IMR-90 (cell line): Measurements from ENCODE around the gene PON2. TPM values are rescaled to one million over a fixed set of nuclear protein-coding genes. Genes with fewer than 3 reads are reported as not detected.

Source experiments
- ATAC-seq: fragments of 200-7000 bp; cut with Tn5 transposase; 2 replicates; pipeline ENCODE4 v1.9.1; 2020; ENCODE audit warnings: low read depth, mild to moderate bottlenecking, moderate library complexity
- BruUV-seq: library from RNA; stranded (reverse); fragments of 400-500 nt; replicated peaks from 2 replicates; lab custom pipeline; 2021; lab: Mats Ljungman, UMichigan
- CTCF ChIA-PET: fragments of 300-600 bp; formaldehyde crosslinking; extraction: SDS; loops from one replicate; lab custom pipeline; 2021; ENCODE audit warnings: antibody characterized with exemption; lab: Yijun Ruan, JAX
- POLR2A ChIA-PET: fragments of 300-600 bp; sonication (Branson Sonifier 250); formaldehyde crosslinking; loops from one replicate; lab custom pipeline; 2022; ENCODE audit warnings: antibody characterized with exemption; ENCODE audit not compliant: unreplicated experiment; lab: Charles Lee
- DNase-seq: peaks from one replicate; pipeline ENCODE4 v3.0.0; 2013
- H2AFZ ChIP-seq: replicated peaks from 2 replicates; pipeline ENCODE3; 2013; ENCODE audit warnings: low read length, mild to moderate bottlenecking; ENCODE audit not compliant: poor library complexity
- H2AK5ac ChIP-seq: 2 replicates; pipeline ENCODE4 v1.6.1; 2013; ENCODE audit warnings: low read depth, low read length, inconsistent platforms
- H2AK9ac ChIP-seq: replicated peaks from 2 replicates; pipeline ENCODE3; 2013; ENCODE audit warnings: mild to moderate bottlenecking, low read depth, low read length, moderate library complexity; ENCODE audit not compliant: poor library complexity
- H2BK120ac ChIP-seq: 2 replicates; pipeline ENCODE4 v1.6.1; 2013; ENCODE audit warnings: low read depth, low read length, inconsistent platforms
- H2BK15ac ChIP-seq: 3 replicates; pipeline ENCODE4 v1.6.1; 2013; ENCODE audit warnings: low read depth, low read length, inconsistent platforms
- H2BK20ac ChIP-seq: 2 replicates; pipeline ENCODE4 v1.6.1; 2013; ENCODE audit warnings: low read depth, mild to moderate bottlenecking, inconsistent platforms, low read length, moderate library complexity
- H2BK5ac ChIP-seq: 2 replicates; pipeline ENCODE4 v1.6.1; 2013; ENCODE audit warnings: mild to moderate bottlenecking, low read depth, low read length, inconsistent platforms; ENCODE audit not compliant: poor library complexity, severe bottlenecking
- H3K14ac ChIP-seq: replicated peaks from 2 replicates; pipeline ENCODE4 v1.6.1; 2013; ENCODE audit warnings: low read depth, low read length, inconsistent platforms
- H3K18ac ChIP-seq: 2 replicates; pipeline ENCODE4 v1.6.1; 2013; ENCODE audit warnings: low read depth, low read length, control low read depth
- H3K23ac ChIP-seq: 2 replicates; pipeline ENCODE4 v1.6.1; 2013; ENCODE audit warnings: low read depth, low read length, inconsistent platforms
- H3K27ac ChIP-seq: 2 replicates; pipeline ENCODE4 v1.5.1; 2013; ENCODE audit warnings: mild to moderate bottlenecking, control low read depth, low read length; ENCODE audit not compliant: insufficient read depth
- H3K27me3 ChIP-seq: 2 replicates; pipeline ENCODE4 v1.6.1; 2013; ENCODE audit warnings: low read length; ENCODE audit not compliant: control insufficient read depth, insufficient read depth
- H3K36me3 ChIP-seq: 2 replicates; pipeline ENCODE4 v1.6.1; 2013; ENCODE audit warnings: low read length, mixed read lengths; ENCODE audit not compliant: control insufficient read depth, insufficient read depth
- H3K4ac ChIP-seq: 2 replicates; pipeline ENCODE4 v1.6.1; 2013; ENCODE audit warnings: low read depth, low read length, inconsistent platforms
- H3K4me1 ChIP-seq: 2 replicates; pipeline ENCODE4 v1.6.1; 2013; ENCODE audit warnings: low read length, mixed read lengths; ENCODE audit not compliant: control insufficient read depth, insufficient read depth
- H3K4me2 ChIP-seq: 2 replicates; pipeline ENCODE4 v1.6.1; 2013; ENCODE audit warnings: low read depth, mild to moderate bottlenecking, control low read depth, low read length, moderate library complexity
- H3K4me3 ChIP-seq: 2 replicates; pipeline ENCODE4 v1.5.1; 2013; ENCODE audit warnings: low read depth, mild to moderate bottlenecking, control low read depth, low read length, moderate library complexity; ENCODE audit not compliant: insufficient read depth
- H3K56ac ChIP-seq: 2 replicates; pipeline ENCODE4 v1.6.1; 2013; ENCODE audit warnings: low read length, inconsistent platforms; ENCODE audit not compliant: insufficient read depth; ENCODE audit errors: extremely low read depth
- H3K79me1 ChIP-seq, 2 experiments: 2 replicates each; pipeline ENCODE4 v1.6.1; 2013; ENCODE audit warnings: low read length in 2 of 2, inconsistent platforms in 1 of 2, low read depth in 1 of 2
- H3K9ac ChIP-seq: 2 replicates; pipeline ENCODE4 v1.6.1; 2013; ENCODE audit warnings: low read depth, low read length, control low read depth
- H3K9me1 ChIP-seq: 2 replicates; pipeline ENCODE4 v1.6.1; 2013; ENCODE audit warnings: low read length, inconsistent platforms; ENCODE audit not compliant: insufficient read depth
- H3K9me3 ChIP-seq: 2 replicates; pipeline ENCODE4 v1.6.1; 2013; ENCODE audit warnings: low read length; ENCODE audit not compliant: control insufficient read depth, insufficient read depth
- H4K20me1 ChIP-seq: 2 replicates; pipeline ENCODE4 v1.6.1; 2013; ENCODE audit warnings: low read length, inconsistent platforms; ENCODE audit not compliant: insufficient read depth
- H4K5ac ChIP-seq: 2 replicates; pipeline ENCODE4 v1.6.1; 2013; ENCODE audit warnings: mild to moderate bottlenecking, low read depth, low read length, control low read depth
- H4K8ac ChIP-seq, 2 experiments: 2 replicates each; pipeline ENCODE4 v1.6.1; 2013; ENCODE audit warnings: low read depth in 2 of 2, low read length in 2 of 2, control low read depth in 1 of 2, inconsistent platforms in 1 of 2
- H4K91ac ChIP-seq: 2 replicates; pipeline ENCODE4 v1.6.1; 2013; ENCODE audit warnings: low read depth, low read length, inconsistent platforms; ENCODE audit not compliant: insufficient read depth
- BHLHE40 ChIP-seq: fragments of 150-350 bp; IDR thresholded peaks from 2 replicates; pipeline ENCODE4 v1.6.1; 2016; ENCODE audit warnings: mild to moderate bottlenecking, low read depth, low read length
- CEBPB ChIP-seq: IDR thresholded peaks from 2 replicates; pipeline ENCODE4 v1.6.1; 2012; ENCODE audit warnings: low read depth, low read length, improper control_type of control experiment
- CHD1 ChIP-seq: IDR thresholded peaks from 2 replicates; pipeline ENCODE4 v1.6.1; 2012; ENCODE audit warnings: low read depth, low read length, improper control_type of control experiment
- FOS ChIP-seq: fragments of 150-350 bp; IDR thresholded peaks from 2 replicates; pipeline ENCODE4 v1.6.1; 2016; ENCODE audit warnings: low read depth, low read length
- MAFK ChIP-seq: IDR thresholded peaks from 2 replicates; pipeline ENCODE4 v1.6.1; 2012; ENCODE audit warnings: low read depth, low read length, improper control_type of control experiment
- MAZ ChIP-seq: IDR thresholded peaks from 2 replicates; pipeline ENCODE4 v1.6.1; 2012; ENCODE audit warnings: low read depth, mild to moderate bottlenecking, low read length, improper control_type of control experiment, moderate library complexity, borderline replicate concordance
- MXI1 ChIP-seq: IDR thresholded peaks from 2 replicates; pipeline ENCODE4 v1.6.1; 2012; ENCODE audit warnings: low read depth, mild to moderate bottlenecking, low read length, moderate library complexity, borderline replicate concordance
- NFE2L2 ChIP-seq: fragments of 150-350 bp; IDR thresholded peaks from 2 replicates; pipeline ENCODE4 v1.6.1; 2016; ENCODE audit warnings: low read depth, mild to moderate bottlenecking, low read length
- POLR2A ChIP-seq: IDR thresholded peaks from 2 replicates; pipeline ENCODE4 v1.6.1; 2012; ENCODE audit warnings: mild to moderate bottlenecking, low read depth, low read length
- RAD21 ChIP-seq: IDR thresholded peaks from 2 replicates; pipeline ENCODE4 v1.6.1; 2012; ENCODE audit warnings: low read length, improper control_type of control experiment
- RFX5 ChIP-seq: IDR thresholded peaks from 2 replicates; pipeline ENCODE4 v1.8.0; 2012; ENCODE audit warnings: low read depth, mild to moderate bottlenecking, low read length, moderate library complexity
- dilution Hi-C: fragments of 300-500 bp; cut with HindIII; formaldehyde crosslinking; loops from one replicate; pipeline ENCODE4 v1.14.3; 2018; ENCODE audit warnings: low sequenced_read_pairs; ENCODE audit not compliant: unreplicated experiment
- in situ Hi-C: fragments of 300-500 bp; cut with MboI; formaldehyde crosslinking; loops from 3 replicates; pipeline ENCODE4 v1.14.3; 2019; ENCODE audit warnings: low sequenced_read_pairs, inconsistent platforms, mixed read lengths
- intact Hi-C: fragments of 100-400 bp; cut with micrococcal nuclease; formaldehyde crosslinking; loops from 2 replicates; pipeline ENCODE4 v1.10.0; 2022
- polyA plus RNA-seq, 3 experiments: library from polyadenylated mRNA; depleted of rRNA; stranded (reverse); fragments of >200 nt; gene quantifications; 2 replicates each; pipeline ENCODE4 v1.2.3, GENCODE V29; 2012; ENCODE audit warnings: low replicate concordance in 1 of 3
- total RNA-seq: library from RNA; depleted of rRNA; stranded (reverse); fragments of >200 nt; gene quantifications from 2 replicates; pipeline ENCODE4 v1.2.3, GENCODE V29; 2012

Gene PON2
- total and polyA plus RNA-seq, 2 of the 4 experiments (the other 2 are of a cell fraction): 36.2 to 65.7 TPM

DNA sequence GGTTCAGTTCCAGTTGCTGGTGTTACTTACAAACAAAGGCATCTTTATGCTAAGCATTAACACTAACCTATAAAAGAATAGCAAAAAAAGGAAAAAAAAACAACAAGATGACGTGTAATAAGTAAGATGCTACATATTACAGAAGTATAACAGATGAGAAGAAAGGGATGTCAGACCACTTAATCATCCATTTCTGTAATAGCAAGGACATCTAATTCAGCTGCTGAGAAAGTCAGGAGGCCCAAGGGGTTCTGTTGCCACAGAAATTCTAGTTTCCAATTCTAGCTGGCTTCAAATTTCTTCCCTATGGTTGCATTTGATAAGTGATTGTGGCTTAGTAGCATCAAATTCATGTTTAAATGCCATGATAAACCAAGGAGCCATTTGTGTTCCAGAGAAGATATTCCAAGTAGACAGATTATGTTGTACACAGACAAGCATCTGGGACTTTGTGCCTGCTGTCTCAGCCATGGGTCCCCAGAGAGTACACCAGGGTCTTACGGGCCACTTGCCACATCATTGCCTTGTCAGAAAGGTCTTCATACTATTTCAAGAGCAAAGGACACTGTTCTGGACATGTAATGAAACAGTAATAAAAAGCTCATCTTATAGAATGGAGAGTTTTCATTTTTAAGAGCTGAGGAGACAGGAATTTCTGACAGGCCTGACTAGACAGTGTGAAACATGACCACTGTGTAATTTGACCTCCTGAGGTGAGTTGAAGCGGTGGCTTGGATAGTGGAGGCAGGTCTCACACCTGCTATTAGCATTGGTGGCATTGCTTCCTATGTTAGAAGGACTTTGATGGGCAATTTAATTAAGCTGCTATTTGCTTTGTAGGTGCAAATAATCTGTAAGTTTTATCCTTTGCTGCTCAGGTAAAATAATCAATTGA, 46.7 kb upstream of the PON2 start (continued):
- TF ChIP-seq RAD21: no peak
- TF ChIP-seq BHLHE40: no peak

DNA sequence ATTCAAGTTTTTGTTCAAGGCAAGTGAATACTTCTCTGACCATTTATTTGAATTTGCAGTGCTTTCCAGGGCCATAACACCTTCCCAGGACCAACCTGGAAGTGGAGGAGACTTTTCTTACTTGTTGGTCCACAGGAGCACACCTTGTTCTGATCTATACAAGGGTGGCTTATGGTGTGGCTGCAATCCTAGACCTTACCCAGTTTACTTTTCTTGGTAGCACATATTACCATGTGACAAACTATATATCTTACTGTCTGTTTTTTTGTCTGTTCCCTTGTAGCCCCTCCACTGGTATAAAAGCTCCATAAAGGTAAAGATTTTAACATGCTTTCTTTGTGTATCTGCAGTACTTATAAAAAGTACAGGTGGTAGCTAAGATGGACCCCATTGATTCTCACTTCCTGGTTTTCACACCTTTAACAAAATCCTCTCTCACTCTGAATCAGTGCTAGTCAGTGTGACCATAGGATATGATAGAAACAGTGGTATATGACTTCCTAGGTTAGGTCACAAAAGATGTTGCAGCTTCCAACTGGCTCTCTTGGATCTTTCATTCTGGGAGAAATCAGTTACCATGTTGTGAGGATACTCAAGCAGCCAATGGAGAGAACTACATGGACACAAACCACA, 45.3 kb upstream of the PON2 start:
- Histone ChIP-seq H2BK5ac (no peak overlapping the region), H3K23ac (no peak overlapping the region), H3K9me3 (no peaks in the 10 kb centered on the region), H3K36me3 (no peaks in the 10 kb centered on the region), H4K91ac (no peak overlapping the region), H3K27me3 (peaks cover 3% of the 10 kb centered on the region), H2BK15ac (no peak overlapping the region), H2AK5ac (no peak overlapping the region), H3K27ac (no peak overlapping the region), H3K4me1 (no peaks in the 10 kb centered on the region), H3K14ac (no peak overlapping the region), H2BK120ac (no peak overlapping the region), H3K79me1 (no peaks in the 10 kb centered on the region), H3K9me1 (no peaks in the 10 kb centered on the region), H2AFZ (no peak overlapping the region), H4K5ac (no peak overlapping the region), H3K9ac (no peak overlapping the region), H2AK9ac (no peak overlapping the region), H2BK20ac (no peak overlapping the region), H3K4me3 (no peak overlapping the region), H3K18ac (no peak overlapping the region), H3K4me2 (no peak overlapping the region), H3K4ac (no peak overlapping the region), H3K56ac (no peak overlapping the region), H4K20me1 (no peaks in the 10 kb centered on the region), H4K8ac (no peak overlapping the region)
- TF ChIP-seq NFE2L2: no peak
- no peak for TF ChIP-seq RAD21
- TF ChIP-seq BHLHE40: no peak
- TF ChIP-seq CHD1: no peak
- no peak for TF ChIP-seq RFX5
- no peak for TF ChIP-seq POLR2A
- TF ChIP-seq MAZ: no peak
- TF ChIP-seq CEBPB: no peak
- no peak for TF ChIP-seq MAFK
- no peak for TF ChIP-seq FOS
- no peak for TF ChIP-seq MXI1
- intact Hi-C loops: loop anchor here (5.0 kb wide), 1 partner anchor 233 kb away; no protein-coding TSS in a partner anchor
- ChIA-PET POLR2A (no interaction called here), CTCF (interaction anchor here (1.7 kb wide), 1 partner anchor 1031 kb away, joined by 5 read pairs; no protein-coding TSS in a partner anchor)
- in situ Hi-C loops: loop anchor here (10.0 to 25.0 kb wide), 3 partner anchors 285 to 1193 kb away; no protein-coding TSS in a partner anchor
- ATAC-seq (no peak), DNase-seq (no peak)
- BruUV-seq: no TSS peak
- dilution Hi-C loops: no loop called here
